ENCODE measurements around the gene MRPS22.

Gene MRPS22

DNA sequence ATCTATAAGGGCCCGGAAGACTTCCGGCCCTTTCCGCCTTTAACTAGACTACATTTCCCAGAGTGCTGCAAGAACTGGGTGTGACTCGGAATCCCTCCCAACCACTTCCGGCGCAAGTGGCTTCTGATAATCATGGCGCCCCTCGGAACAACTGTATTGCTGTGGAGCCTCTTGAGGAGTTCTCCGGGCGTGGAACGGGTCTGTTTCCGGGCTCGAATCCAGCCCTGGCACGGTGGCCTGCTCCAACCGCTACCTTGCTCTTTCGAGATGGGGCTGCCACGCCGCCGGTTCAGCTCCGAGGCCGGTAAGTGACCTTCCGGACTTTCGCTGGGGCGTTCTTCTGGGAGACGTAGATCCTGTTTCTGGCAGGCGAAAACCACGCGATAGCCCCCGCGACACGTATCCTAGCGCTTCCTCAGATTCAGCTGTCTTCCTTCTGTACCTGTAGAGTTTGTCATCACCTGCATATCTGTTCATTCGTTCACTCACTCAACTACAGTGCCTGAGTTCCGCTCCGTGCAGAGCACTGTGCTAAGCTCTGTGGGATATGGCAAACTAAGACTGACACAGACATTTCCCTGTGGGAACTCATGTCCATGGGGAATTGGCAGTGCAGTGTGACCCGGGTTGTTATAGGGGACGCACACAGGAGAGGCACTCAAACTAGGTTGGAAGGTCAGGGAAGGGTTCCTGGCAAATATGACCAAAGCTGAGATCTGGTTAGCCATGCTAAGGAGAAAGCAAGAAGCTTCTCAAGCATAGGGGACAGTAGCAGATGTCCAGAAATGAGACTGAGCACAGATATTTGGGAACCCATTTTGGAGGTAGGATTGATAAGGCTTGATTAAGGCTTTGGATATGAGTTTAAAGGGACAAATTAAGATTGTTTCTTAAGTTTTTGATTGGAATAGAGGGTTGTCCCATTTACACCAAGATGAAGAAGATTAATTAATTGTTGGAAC lies at the start of gene MRPS22:
Gene MRPS22, plus strand, starts transcription at position 126 of the 962 bp plus-strand sequence. Its CDS starts 7 bp downstream, at position 133.
- peak; percentile 62 for DNase-seq (ENCODE audit: low read depth, low spot score)

DNA sequence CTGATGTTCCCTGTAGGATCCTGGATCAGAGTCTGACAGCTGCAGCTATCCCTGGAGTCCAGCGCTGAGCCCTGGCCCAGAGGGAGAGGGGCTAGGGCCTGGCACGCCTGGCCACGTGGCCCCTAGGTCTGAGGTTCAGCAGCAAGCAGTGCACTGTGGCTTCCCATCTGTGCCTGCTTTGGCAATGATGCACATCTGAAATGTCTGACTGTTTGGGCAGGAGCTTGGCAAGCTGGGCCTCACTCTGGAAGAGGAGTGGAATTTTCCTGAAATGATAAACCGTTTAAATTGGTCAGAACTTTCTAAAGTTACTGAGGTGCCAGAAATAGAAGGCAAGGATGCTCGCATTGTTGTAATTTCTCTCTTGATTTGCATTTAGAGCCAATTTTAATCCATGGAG lies 48.8 kb upstream of the MRPS22 start:
- DNase-seq (ENCODE audit: low read depth, low spot score): no peak

DNA sequence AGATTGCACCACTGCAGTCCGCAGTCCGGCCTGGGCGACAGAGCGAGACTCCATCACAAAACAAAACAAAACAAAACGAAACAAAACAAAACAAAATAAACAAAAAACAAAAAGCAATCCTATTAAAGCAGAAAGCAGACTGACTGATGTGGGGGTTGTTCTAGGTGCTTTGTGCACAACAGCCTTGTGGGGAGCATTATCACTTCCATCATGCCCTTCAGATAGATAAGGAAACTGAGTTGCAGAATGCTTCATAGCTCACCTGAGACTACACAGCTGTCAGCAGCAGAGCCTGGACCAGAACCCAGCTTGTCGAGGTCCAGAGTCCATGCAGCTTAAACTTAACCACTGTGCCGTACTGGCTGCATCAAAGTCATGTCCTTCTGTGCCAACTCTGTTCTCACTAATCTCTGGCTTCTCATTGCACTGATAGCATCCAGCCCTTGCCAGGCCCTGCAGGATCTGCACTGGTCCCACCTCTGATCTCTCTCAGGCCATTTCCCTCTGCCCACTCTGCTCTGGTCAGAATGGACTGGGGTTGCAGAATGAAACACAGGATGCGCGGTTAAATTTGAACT lies 47.6 kb upstream of the MRPS22 start:
- DNase-seq (ENCODE audit: low read depth, low spot score): no peak

DNA sequence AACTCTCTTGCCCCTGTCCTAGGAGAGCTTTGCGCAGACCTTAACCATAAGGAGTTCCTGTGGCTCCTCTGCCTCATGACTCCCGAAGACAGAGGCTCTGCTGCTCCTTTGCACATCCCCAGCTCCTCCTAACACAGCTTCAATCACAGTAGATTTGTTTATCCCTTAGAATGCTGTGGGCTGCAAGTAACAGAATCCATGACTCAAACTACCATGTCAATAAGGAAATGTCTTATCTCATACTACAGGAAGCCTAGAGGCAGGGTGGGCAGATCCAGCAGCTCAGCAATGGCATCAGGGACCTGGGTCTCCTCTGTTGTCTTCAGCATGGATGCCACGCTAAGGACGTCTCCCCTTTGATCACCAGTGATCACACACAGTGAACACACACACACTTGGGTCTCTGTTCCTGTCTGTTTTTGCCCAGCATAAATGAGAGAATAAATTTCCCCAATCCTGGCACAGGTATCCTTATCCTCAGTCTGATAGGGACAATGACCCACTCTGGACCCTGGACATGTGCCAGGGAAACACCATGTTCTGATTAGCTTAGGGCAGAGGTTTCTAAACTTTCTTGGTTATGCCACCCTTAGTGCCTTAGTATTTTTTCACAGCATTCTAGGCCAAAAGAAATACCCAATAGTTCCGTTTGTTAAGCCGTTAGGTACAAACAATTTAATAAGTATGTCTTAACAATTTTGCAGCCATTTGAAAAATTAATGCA lies 46.1 kb upstream of the MRPS22 start:
- no peak for DNase-seq (ENCODE audit: low read depth, low spot score)

DNA sequence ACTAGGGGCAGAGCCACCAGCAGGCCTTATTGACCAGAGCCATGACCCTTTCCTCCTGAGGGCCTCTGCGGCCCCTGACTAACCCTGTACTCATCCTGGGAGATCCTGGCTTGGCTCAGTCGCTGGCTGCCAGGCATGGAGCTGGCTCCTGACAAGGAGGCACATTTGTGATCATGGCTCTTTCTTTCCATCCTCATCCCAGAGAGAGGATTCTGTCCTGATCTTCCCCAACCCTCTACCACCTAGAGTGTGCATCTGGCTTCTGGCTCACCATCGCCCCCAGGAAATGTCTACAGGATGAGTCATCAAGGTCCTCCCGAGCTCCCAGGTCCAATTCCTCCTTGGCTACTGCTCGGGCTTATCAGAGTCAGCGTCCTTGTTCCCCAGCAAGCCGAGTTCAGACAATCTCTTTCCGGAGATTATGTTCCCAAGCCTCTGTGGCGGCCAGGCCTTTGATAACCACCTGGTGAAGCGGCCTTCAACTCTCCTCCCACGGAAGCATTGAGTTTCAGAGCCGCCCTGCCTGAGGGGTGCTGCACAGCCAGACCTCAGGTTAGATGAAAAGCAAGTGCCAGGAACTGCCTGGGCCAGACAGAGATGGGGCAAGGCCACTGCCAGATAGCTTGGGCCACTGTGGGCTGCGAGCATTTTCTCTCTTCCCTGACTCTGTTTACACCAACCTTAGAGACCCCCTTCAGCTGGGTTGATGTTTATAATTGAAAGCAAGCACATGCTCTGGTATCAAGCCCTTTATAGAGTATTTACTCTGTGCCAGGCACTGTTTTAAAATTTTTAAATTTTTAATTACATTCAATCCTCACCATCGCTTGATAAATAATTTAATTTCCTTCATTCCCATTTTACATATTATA lies 44.3 kb upstream of the MRPS22 start:
- no peak for DNase-seq (ENCODE audit: low read depth, low spot score)

DNA sequence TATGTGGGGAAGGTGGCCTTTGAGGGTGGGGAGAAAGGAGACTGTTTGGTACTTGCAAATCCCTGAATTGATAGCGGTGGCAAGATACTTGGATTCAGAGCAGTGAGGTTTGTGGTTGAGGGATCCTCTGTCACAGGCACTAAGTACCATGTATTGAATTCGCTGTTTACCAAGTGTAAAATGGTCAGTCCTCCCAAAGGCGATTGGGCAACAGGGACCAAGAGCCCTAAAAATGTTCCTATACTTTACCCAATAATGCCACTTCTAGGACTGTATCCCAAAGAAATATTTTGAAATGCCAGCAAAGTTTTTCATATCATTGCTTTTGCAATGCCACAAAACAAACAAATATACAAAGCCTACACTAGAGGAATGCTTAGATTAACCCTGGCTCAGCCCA lies 43.4 kb upstream of the MRPS22 start:
- DNase-seq (ENCODE audit: low read depth, low spot score): no peak

DNA sequence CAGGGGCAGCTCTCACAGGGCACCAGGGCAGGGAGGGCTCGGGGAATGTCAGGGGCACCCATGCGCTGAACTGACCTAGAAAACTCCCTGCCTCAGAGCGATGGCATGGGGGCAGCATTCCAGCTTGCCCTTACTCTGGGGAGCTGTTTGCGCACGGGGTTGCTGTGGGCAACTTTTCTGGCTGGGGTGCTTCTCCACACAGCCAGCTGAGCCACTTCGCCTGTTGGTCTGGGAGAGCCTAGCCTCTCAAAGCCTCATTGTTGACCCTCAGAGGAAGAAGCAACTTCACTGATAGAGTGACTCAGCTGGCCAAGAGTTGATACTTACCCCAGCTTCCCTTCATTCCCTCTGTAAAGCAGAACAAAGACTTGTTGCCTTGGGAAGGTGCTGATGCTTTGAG lies 42.6 kb upstream of the MRPS22 start:
- no peak for DNase-seq (ENCODE audit: low read depth, low spot score)

DNA sequence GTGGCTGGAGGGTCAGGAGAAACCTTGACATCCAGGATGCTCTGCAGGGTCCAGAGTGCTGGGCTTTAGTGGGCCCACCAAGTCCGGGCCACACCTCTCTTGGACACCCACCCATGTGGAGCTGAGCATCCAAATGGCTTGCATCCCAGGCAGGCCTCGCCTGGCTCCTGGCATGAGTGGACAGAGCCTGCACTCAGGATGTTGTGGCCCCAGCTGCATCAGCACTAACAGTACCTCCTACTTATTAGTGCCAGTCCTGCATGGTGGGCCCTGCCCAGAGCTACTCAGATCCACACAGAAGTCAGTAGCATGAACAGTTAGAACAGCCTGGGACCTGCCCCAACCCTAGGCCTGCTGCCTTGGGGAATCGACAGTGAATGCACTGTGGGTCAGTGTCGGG lies 42.2 kb upstream of the MRPS22 start:
- no peak for DNase-seq (ENCODE audit: low read depth, low spot score)

DNA sequence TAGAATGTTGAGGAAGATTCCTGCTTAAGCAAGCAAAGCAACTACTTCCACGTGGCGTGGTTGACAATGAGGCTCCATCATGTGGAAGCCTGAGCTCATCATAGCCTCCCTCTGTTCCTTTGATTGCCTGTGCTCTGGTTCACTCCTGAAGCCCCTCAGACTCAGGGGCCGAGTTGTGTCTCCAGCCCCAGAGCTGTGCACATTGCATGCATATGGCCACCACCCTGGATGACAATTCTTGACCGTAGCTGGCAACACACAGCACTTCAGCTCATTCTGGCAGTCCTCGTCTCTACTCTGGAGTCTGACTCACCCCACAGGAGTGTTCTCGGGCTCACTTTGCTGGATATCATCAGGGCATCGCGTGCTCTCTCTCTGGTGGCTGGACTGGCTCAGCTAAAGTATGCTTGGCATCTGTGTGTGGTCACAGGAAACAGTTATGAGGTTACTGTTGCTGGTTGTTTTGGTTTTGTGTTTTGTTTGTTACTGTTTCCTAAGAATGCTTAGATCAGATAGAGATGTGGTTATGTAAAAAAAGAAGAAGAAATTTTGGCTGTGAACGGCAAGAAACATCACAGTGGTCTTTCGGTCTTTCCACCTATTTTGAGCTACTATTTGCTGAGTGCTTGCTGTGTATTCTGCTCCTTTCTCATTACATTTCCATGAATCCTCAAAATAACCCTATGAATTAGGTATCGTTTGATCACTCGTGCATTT lies 41.6 kb upstream of the MRPS22 start:
- DNase-seq (ENCODE audit: low read depth, low spot score): no peak

DNA sequence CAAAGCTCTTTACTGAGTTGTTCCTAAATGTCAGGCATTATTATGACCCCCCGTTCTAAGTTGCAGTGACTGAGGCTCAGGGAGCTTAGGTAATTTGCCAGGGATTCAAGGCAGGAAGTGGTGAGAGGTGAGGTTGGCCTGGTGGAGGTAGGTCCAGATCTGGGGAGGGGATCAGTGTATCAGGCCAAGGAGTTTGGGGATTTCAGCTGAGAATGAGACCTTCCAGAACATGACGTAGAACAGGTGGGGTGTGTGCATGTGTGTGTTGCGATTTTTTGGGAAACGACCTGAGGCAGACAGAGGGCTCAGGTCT lies 41.1 kb upstream of the MRPS22 start:
- DNase-seq (ENCODE audit: low read depth, low spot score): no peak

DNA sequence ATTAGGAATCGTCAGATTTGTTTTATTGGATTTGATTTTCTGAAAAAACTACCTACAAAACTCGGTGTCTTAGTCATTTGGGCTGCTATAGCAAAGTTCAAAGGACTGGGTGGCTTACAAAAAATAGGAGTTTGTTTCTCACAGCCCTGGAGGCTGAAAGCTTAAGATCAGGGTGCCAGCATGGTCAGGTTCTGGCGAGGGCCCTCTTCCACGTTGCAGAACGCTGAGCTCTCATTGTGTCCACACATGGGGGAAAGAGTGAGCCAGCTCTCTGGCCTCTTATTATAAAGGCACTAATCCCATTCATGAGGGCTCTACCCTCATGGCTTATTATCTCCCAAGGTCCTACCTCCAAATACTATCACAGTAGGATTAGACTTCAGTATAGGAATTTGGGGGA lies 40.6 kb upstream of the MRPS22 start:
- no peak for DNase-seq (ENCODE audit: low read depth, low spot score)

DNA sequence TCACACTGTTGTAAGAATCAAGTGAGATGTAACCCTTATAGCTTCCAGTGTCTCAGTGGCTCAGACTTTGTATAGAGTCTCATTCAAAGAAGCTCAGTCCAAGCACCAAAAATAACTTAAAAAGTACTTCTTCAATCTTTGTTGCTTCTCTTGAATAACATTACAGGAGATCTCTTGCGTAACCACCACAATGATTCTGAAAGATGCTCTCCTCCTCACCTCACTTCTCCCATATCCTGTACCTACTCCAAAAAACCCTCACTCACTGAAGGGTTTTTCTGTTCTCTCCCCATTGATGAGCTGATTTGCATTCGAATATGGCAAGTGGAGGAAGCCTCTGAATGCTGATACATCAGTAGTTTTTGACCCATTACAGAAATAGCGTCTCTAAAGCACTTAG lies 39.4 kb upstream of the MRPS22 start:
- no peak for DNase-seq (ENCODE audit: low read depth, low spot score)

DNA sequence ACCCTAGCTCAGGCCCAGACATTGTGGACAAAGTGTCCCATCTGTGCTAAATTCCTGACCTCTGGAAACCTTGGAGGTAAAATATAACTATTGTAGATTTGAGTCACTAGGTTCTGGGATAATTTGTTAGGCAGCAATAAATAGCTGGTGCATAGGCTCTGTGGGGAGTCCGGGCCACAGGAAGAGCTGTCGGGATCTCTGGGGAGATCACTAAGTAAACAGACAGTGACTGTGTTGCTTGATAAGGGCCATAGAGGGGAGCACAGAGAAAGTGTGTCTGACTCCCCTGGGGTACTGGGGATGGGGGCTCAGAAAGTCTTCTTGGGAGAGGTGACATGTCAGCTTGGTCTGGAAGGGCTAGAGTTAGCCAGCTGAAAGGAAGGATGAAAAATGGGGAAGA lies 37.7 kb upstream of the MRPS22 start:
- no peak for DNase-seq (ENCODE audit: low read depth, low spot score)

DNA sequence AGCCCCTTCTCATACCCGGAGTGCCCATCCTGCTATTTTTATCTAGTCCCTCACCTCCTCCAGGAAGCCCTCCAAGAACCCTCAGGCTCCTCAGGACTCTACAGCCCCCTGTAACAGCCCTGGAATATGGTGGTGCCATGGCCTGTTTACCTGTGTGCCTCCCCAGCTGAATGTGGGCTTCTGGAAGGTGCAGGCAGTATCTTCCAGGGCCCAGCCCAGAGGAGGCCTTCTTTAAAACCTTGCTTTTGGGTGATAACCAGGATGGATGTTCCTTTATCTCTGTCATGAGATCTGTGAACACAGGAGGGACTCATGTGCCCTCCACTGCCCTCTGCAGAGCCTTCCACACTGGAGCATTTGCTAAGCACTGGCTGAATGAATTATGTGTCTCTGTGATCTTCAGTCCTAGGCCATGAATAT lies 36.7 kb upstream of the MRPS22 start:
- no peak for DNase-seq (ENCODE audit: low read depth, low spot score)

DNA sequence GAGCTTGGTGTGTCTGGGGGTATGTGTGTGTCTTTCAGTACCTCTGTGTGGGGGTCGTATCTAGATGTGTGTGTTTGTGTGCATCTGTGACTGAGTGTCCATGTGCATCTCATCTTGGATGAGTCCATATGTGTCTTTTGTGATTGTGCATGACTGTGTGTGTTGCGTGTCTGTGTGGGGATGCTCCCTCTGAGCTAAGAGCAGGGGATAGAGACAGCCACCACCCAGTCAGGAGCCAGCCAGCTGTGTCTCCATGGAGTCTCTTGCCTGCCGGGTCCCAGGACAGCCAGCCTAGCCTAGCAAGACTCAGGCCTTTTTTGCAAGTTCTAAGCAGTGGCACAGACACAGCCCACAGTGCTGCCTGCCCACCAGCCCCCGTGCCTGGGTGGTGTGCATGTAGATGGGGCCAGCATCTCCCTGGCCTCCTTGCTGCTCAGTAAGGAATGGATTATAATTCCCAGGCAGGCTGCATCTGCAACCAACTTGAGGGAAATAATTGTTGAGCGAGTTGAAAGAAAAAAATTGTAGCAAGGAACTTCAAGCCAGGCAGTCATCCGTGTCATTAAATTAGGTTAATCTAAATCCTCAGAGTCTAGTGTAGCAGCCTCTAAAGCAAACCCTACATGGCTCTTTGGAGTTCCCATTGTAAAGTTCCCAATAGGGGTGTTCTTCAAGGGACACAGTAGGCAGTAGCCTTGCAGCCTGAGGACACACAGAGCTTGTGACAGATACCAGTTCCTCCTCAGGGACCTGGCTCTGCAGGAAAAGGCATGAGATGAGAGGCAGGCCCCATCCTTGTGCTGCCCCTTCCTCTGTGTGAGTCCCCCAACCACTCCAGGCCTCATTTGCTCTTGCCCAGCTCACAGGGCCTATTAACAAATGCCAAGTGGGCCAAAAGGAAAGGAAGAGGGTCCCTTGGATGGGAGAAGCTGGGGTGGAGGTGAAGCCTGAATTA lies 35.9 kb upstream of the MRPS22 start:
- no peak for DNase-seq (ENCODE audit: low read depth, low spot score)

DNA sequence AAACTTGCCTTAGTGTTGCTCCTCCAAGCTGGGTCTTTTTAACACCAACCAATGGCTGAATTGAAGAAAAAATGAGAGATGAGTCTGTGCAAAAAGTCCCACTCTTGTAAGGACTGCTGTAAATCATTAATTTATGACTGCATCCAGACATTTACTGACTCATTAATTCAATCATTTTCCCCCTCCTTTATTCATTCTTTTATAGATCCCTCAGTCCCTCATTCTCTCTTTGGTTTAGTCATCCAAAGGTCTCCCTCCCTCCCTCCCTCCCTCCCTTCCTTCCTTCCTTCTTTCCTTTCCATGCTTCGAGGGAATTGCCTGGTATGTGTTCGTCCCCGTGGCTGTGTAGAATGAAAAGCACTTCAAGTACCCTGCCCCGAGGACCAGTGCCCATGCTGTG lies 35.3 kb upstream of the MRPS22 start:
- no peak for DNase-seq (ENCODE audit: low read depth, low spot score)

DNA sequence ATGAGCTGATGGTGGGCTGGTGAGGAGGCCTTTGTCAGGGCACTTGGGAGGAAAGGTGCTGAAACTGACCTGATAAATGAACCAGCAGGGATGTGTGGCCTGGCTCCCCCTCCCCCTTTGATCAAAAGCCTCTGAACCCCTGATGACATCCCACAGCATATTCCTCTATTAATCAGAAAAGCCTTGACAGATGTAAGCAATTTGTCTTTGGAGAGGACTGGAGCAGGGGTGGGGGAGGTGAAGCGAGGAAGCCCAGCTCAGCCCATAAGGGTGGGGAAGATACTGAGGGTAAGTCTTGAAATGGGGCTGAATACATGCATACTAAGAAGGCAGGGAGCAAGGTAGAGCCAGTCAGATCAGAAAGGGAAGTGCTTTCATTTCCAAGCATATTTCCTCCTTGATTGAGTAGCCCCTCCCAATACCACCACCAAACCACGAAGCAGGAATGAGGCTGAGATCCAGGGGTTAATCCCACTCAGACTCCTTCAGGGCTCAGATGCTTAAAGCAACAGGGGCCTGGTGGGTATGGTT lies 34.7 kb upstream of the MRPS22 start:
- no peak for DNase-seq (ENCODE audit: low read depth, low spot score)

DNA sequence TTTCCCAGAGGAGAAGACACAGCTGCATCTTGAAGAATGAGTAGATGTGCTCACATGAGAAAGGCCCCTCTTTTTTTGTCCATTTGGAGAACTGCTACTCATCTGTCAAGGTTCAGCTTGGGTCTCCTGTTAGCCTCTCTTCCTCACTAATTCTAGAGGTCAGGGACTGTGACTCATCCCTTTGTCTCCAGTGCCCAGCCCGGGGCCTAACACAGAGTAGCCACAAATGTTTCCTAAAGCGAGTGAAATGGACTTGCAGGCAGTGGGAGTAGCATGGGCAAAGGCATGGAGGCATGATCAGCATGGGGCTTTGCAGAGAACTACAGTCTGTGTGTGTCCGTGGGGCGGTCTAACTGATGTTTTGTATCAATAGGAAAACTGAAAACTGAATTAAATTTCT lies 33.9 kb upstream of the MRPS22 start:
- DNase-seq (ENCODE audit: low read depth, low spot score): no peak

DNA sequence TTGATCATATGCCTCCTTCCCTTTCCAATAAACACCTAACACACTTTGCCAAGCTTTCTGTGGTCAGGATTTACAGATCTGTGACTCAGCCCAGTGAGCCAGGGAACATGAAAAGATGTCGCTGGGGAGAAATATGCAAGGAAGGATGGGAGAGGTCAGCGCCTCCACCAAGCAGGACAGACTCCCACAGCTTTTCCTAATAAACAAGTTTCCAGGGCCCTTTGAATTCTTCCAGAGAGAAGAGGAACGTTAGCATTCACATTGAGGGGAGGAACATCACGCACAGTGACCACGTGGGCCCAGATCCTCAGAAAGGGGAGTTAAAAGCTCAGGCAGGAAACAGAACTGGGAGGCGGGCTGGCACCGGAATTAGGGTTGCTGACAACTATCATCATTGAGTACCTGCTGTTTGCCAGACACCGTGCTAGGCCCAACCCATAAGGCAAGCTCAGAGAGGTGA lies 33.3 kb upstream of the MRPS22 start:
- no peak for DNase-seq (ENCODE audit: low read depth, low spot score)

DNA sequence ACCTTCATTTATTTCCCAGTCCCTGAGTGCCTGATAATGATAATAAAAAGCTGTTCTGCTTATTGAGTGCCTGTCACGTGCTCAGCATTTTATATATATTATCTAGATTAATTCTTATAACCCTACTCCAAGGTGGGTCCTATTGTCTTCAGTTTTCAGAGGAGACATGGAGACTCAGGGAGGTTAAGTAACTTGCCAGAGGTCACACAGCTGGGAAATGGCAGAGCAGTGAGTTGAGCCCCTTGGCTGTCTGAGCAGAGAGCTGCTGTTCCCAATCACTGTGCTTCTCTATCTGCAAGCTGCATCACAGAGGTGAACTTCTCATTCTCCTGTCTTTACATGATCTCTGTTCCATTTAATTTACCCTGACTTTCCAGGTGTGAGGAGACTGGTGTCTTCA lies 32.3 kb upstream of the MRPS22 start:
- DNase-seq (ENCODE audit: low read depth, low spot score): no peak

All from activated naive CD8-positive, alpha-beta T cell treated with anti-CD3 and anti-CD28 coated beads, Interleukin-2, amount 50 U/mL, for 16 hours (primary cell).